NCI-H748 treated with DMSO at 0.1 percent for 48 hours (cell line): ENCODE measurements around the gene TRUB1.
"Not testable (repeated sequence)": the region's sequence is repeated elsewhere in the genome, so short reads cannot be mapped to it uniquely, and the experiment has no call there.

Source experiments
- DNase-seq: peaks from one replicate; lab custom pipeline; 2025; lab: John Stamatoyannopoulos, UW

TRUB1 gene

GRCh38 chr10:114925587-114926586, 12.1 kb upstream of the TRUB1 start:
- DNase-seq: no peak

- no peak for DNase-seq
Observed at GRCh38 chr10:114928818-114929217, 9.2 kb upstream of the TRUB1 start.

- DNase-seq: no peak
Observed at GRCh38 chr10:114930320-114930719, 7.7 kb upstream of the TRUB1 start.

- DNase-seq: no peak
Observed at GRCh38 chr10:114931072-114931679, 6.8 kb upstream of the TRUB1 start.

GRCh38 chr10:114932225-114932624, 5.8 kb upstream of the TRUB1 start:
- no peak for DNase-seq

GRCh38 chr10:114932945-114933344, 5.0 kb upstream of the TRUB1 start:
- DNase-seq: no peak

- DNase-seq: no peak
Observed at GRCh38 chr10:114933588-114933987, 4.4 kb upstream of the TRUB1 start.

- not testable (repeated sequence) for DNase-seq
Observed at GRCh38 chr10:114933995-114934394, 4.0 kb upstream of the TRUB1 start.

GRCh38 chr10:114938856-114939193, 830 bp downstream of the TRUB1 start:
- DNase-seq: no peak

GRCh38 chr10:114940735-114941134, 2.7 kb downstream of the TRUB1 start:
- no peak for DNase-seq

- no peak for DNase-seq
Observed at GRCh38 chr10:114943000-114943399, 5.0 kb downstream of the TRUB1 start.

GRCh38 chr10:114953047-114953446, 15.1 kb downstream of the TRUB1 start:
- DNase-seq: no peak

- DNase-seq: no peak
Observed at GRCh38 chr10:114955984-114956383, 18.0 kb downstream of the TRUB1 start.

- no peak for DNase-seq
Observed at GRCh38 chr10:114956466-114956865, 18.5 kb downstream of the TRUB1 start.

- no peak for DNase-seq
Observed at GRCh38 chr10:114957122-114957521, 19.1 kb downstream of the TRUB1 start.

GRCh38 chr10:114957673-114958072, 19.7 kb downstream of the TRUB1 start:
- no peak for DNase-seq

- no peak for DNase-seq
Observed at GRCh38 chr10:114962441-114962840, 24.4 kb downstream of the TRUB1 start.

- no peak for DNase-seq
Observed at GRCh38 chr10:114963908-114964307, 25.9 kb downstream of the TRUB1 start.

- no peak for DNase-seq
Observed at GRCh38 chr10:114967071-114967470, 29.1 kb downstream of the TRUB1 start.

- DNase-seq: no peak
Observed at GRCh38 chr10:114970515-114970914, 32.5 kb downstream of the TRUB1 start.

- DNase-seq: no peak
Observed at GRCh38 chr10:114973306-114973705, 35.3 kb downstream of the TRUB1 start.

GRCh38 chr10:114973997-114974396, 36.0 kb downstream of the TRUB1 start:
- DNase-seq: no peak

GRCh38 chr10:114974625-114975024, 36.6 kb downstream of the TRUB1 start:
- DNase-seq: no peak
